ENCODE results near the gene MAVS. TPM values are rescaled to one million over a fixed set of nuclear protein-coding genes. Genes with fewer than 3 reads are reported as not detected.
"Not testable (repeated sequence)": the region's sequence is repeated elsewhere in the genome, so short reads cannot be mapped to it uniquely, and the experiment has no call there.

Gene MAVS
- total and polyA plus RNA-seq, 7 donors, result 14.0 to 61.3 (median 49.7) TPM

DNA sequence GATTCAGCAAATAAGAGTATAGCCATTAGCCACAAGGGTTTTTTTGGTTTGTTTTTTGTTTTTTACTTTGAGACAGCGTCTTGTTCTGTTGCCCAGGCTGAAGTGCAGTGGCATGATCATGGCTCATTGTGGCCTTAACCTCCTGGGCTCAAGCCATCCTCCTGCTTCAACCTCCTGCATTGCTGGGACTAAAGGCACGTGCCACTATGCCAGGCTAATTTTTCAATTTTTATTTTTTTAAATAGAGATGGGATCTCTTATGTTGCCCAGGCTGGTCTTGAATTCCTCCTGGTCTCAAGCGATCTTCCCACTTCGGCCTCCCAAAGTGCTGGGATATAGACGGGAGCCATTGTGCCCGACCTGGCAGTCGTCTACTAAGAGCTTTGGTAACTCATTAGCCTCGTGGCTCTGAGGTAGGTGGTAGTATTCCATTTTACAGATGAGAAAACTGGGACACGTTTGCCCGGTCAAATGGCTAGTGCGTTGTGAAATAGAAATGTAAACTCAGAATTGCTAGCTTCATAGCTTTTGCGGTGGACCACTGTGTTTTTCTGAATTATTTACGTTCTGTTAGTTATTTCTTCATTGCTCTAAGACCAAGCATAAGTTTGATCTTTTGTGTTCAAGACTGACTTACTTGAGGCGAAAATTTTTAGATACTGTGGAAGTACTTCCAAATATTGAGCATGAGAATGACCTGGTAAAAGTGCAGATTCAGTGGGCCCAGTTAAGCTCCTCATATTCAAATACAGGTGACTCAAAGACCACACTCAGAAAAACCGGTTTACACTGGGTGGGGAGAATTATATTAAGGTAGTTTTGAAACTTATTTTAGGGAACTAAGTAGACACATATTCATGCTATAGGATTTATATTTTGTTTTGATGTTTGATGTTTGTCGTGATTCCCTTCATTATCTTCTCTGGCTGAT lies 44.6 kb downstream of the MAVS start:
- intact Hi-C loops (cut with DNase I), result loop anchor here (5.0 kb wide), 2 partner anchors 36 to 196 kb away; no protein-coding TSS in a partner anchor
- Histone ChIP-seq H3K36me3 (ENCODE audit: insufficient read depth in 1 of 2, low read depth in 1 of 2) (peaks cover 0 to 4% of the 10 kb centered on the region in 2 donors), H3K4me1 (peaks cover 45% of the 10 kb centered on the region), H3K27me3 (ENCODE audit: insufficient read depth in 3 of 3, low read length in 2 of 3) (no peaks in the 10 kb centered on the region), H3K4me3 (peak overlapping the region; percentile 81), H3K27ac (peak overlapping the region; percentile 89), H3K9me3 (no peaks in the 10 kb centered on the region)
- 47 to 57% (median 53%) methylated on average over 16 of the region's 16 CpGs for WGBS, 3 donors
- TF ChIP-seq, protein P1, sequence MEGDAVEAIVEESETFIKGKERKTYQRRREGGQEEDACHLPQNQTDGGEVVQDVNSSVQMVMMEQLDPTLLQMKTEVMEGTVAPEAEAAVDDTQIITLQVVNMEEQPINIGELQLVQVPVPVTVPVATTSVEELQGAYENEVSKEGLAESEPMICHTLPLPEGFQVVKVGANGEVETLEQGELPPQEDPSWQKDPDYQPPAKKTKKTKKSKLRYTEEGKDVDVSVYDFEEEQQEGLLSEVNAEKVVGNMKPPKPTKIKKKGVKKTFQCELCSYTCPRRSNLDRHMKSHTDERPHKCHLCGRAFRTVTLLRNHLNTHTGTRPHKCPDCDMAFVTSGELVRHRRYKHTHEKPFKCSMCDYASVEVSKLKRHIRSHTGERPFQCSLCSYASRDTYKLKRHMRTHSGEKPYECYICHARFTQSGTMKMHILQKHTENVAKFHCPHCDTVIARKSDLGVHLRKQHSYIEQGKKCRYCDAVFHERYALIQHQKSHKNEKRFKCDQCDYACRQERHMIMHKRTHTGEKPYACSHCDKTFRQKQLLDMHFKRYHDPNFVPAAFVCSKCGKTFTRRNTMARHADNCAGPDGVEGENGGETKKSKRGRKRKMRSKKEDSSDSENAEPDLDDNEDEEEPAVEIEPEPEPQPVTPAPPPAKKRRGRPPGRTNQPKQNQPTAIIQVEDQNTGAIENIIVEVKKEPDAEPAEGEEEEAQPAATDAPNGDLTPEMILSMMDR (IDR thresholded peaks at IDR 0.05), result no peak
- DNase-seq (no peak), ATAC-seq (no peak)

DNA sequence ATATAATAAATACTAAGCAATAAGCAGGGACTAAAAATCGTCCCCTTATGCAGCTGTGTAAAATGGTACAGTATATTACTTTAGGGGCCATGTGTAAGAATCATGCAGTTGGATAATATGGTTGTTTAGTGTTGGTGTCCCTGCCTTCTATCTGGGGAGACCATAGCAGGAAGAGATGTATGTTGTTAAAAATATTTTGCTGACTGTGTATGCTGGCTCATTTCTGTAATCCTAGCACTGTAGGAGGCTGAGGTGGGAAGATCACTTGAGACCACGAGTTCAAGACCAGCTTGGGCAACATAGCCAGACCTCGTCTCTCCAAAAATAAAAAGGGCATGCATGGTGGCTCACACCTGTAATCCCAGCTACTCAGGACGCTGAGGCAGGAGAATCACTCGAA lies 48.2 kb downstream of the MAVS start:
- intact Hi-C loops (cut with DNase I), result loop anchor here (5.0 kb wide), 2 partner anchors 33 to 193 kb away; no protein-coding TSS in a partner anchor
- Histone ChIP-seq H3K27me3 (ENCODE audit: insufficient read depth in 3 of 3, low read length in 2 of 3) (no peaks in the 10 kb centered on the region), H3K9me3 (no peaks in the 10 kb centered on the region), H3K27ac (no peak overlapping the region), H3K36me3 (ENCODE audit: insufficient read depth in 1 of 2, low read depth in 1 of 2) (peaks cover 0 to 4% of the 10 kb centered on the region in 2 donors), H3K4me1 (peaks cover 40% of the 10 kb centered on the region), H3K4me3 (no peak overlapping the region)
- no peak for ATAC-seq
- TF ChIP-seq, protein P1 (IDR thresholded peaks at IDR 0.05), result no peak
- DNase-seq, result no peak
- WGBS, 3 donors, result 80 to 87% (median 85%) methylated on average over 5 of the region's 5 CpGs

DNA sequence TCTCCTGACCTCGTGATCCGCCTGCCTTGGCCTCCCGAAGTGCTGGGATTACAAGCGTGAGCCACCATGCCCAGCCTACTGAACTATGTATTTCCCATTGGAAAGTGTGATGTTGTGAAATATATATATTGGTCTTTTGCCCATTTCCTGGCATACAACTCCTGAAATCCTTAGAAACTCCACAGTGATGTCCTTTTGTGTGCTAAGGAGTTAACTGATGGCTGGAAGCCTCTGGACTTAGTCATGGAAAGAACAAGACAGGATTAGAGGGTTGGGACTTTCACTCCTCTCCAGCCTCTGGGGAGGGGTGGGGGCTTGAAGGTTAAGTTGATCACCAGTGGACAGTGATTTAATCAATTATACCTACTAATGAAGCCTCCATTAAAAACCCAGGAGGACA lies 49.7 kb downstream of the MAVS start:
- ATAC-seq (no peak), DNase-seq (no peak)
- H3K4me3 ChIP-seq, result no peak overlapping the region
- TF ChIP-seq, protein P1 (IDR thresholded peaks at IDR 0.05), result no peak
- intact Hi-C loops (cut with DNase I), result no loop called here
- WGBS, 3 donors, result 65 to 82% (median 82%) methylated on average over 4 of the region's 4 CpGs
- no peak overlapping the region for H3K27ac ChIP-seq
- no peaks in the 10 kb centered on the region for H3K9me3 ChIP-seq
- H3K27me3 ChIP-seq (ENCODE audit: insufficient read depth in 3 of 3, low read length in 2 of 3), result no peaks in the 10 kb centered on the region
- H3K4me1 ChIP-seq, result peaks cover 28% of the 10 kb centered on the region
- H3K36me3 ChIP-seq (ENCODE audit: insufficient read depth in 1 of 2, low read depth in 1 of 2), result peaks cover 0 to 2% of the 10 kb centered on the region in 2 donors

DNA sequence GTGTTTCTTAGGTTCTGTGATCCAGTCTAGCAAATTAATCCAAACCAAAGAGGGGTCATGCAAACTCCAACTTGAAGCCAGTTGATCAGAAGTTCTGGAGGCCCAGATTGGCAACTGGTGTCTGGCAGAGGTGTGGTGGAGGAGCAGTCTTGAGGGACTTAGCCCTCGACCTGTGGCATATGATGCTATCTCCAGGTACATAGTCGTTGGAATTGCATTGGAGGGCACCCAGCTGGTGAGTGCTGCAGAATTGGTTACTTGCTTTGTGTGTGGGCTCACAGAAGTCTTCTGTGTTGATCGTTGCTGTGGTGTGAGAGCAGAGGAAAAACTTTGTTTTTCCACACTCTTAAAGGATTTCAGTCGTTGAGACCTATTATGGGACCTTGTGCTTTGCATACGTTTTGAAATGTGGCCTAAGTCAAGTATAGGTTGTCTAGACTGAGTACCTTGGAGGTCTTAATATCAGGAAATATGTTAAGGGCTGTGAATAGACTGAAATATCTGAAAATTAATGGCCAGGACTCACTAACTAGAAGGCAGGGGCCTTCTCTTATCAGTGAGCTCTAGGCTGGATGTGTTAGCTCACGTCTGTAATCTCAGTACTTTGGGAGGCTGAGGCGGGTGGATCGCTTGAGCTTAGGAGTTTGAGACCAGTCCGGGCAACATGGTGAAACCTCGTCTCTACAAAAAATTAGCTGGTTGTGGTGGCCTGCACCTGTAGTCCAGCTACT lies 50.4 kb downstream of the MAVS start:
- Histone ChIP-seq H3K36me3 (ENCODE audit: insufficient read depth in 1 of 2, low read depth in 1 of 2) (no peaks in the 10 kb centered on the region), H3K27ac (no peak overlapping the region), H3K4me1 (peaks cover 22% of the 10 kb centered on the region), H3K9me3 (no peaks in the 10 kb centered on the region), H3K27me3 (ENCODE audit: insufficient read depth in 3 of 3, low read length in 2 of 3) (no peaks in the 10 kb centered on the region), H3K4me3 (no peak overlapping the region)
- DNase-seq, result no peak
- ATAC-seq, result no peak
- WGBS, 3 donors, result 72 to 83% (median 77%) methylated on average over 10 of the region's 10 CpGs
- intact Hi-C loops (cut with DNase I), result no loop called here
- TF ChIP-seq, protein P1 (IDR thresholded peaks at IDR 0.05), result no peak

DNA sequence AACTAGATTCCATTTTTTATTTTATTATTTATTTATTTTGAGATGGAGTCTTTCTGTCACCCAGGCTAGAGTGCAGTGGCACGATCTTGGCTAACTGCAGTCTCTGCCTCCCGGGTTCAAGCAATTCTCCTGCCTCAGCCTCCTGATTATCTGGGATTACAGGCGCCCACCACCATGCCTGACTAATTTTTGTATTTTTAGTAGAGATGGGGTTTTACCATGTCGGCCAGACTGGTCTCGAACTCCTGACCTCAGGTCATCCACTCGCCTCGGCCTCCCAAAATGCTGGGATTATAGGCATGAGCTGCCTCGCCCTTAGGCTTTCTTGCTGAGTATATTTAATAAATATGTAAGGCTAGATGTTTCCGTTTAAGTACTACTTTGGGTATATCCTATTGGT lies 51.5 kb downstream of the MAVS start:
- H3K27ac ChIP-seq; H3K4me3 ChIP-seq; intact Hi-C loops (cut with DNase I); ATAC-seq; H3K27me3 ChIP-seq (ENCODE audit: insufficient read depth in 3 of 3, low read length in 2 of 3); H3K9me3 ChIP-seq; DNase-seq; H3K36me3 ChIP-seq (ENCODE audit: insufficient read depth in 1 of 2, low read depth in 1 of 2): not testable (repeated sequence)
- H3K4me1 ChIP-seq, result peaks cover 10% of the 10 kb centered on the region
- 84 to 87% (median 86%) methylated on average over 9 of the region's 9 CpGs for WGBS, 3 donors
